ENCODE data around the gene FAM9B. TPM values are rescaled to one million over a fixed set of nuclear protein-coding genes. Genes with fewer than 3 reads are reported as not detected.
A peak's percentile ranks its signal among the peaks of the same experiment; 100 is the strongest.
"Not testable (repeated sequence)": the region's sequence is repeated elsewhere in the genome, so short reads cannot be mapped to it uniquely, and the experiment has no call there.

Gene FAM9B
- total and polyA plus RNA-seq, 12 donors = not detected

GRCh38 chrX:9019151-9019550, 14.8 kb downstream of the FAM9B start:
- no peak overlapping the region for H3K4me3 ChIP-seq
- H3K27ac ChIP-seq = no peak overlapping the region
- H3K9me3 ChIP-seq = no peaks in the 10 kb centered on the region
- no peaks in the 10 kb centered on the region for H3K36me3 ChIP-seq
- no peak for TF ChIP-seq CTCF (IDR thresholded peaks at IDR 0.05)
- WGBS, 2 donors = 82 to 89% methylated on average over 2 of the region's 2 CpGs
- no peaks in the 10 kb centered on the region for H3K27me3 ChIP-seq
- intact Hi-C loops (cut with DNase I) = no loop called here
- no peak for DNase-seq
- no peak for ATAC-seq
- no peaks in the 10 kb centered on the region for H3K4me1 ChIP-seq

- H3K27me3 ChIP-seq; intact Hi-C loops (cut with DNase I); H3K36me3 ChIP-seq; H3K4me3 ChIP-seq; H3K9me3 ChIP-seq; DNase-seq; H3K27ac ChIP-seq; H3K4me1 ChIP-seq; ATAC-seq: not testable (repeated sequence)
- WGBS, 2 donors = 66 to 68% methylated on average over 5 of the region's 5 CpGs
These were observed 15.6 kb downstream of the FAM9B start for GRCh38 chrX:9018332-9018731.

- H3K27ac ChIP-seq = no peak overlapping the region
- H3K4me3 ChIP-seq = no peak overlapping the region
- no peaks in the 10 kb centered on the region for H3K9me3 ChIP-seq
- peaks cover 0 to 11% (median 0%) of the 10 kb centered on the region in 7 donors for H3K27me3 ChIP-seq
- peak in 1 of 8 donors; percentile 55 for ATAC-seq
- no peaks in the 10 kb centered on the region for H3K4me1 ChIP-seq
- intact Hi-C loops (cut with DNase I) = no loop called here
- no peaks in the 10 kb centered on the region for H3K36me3 ChIP-seq
- TF ChIP-seq CTCF (IDR thresholded peaks at IDR 0.05) = no peak
- 44% methylated on average over 3 of the region's 3 CpGs for WGBS, 2 donors
- no peak for DNase-seq
These were observed 30.9 kb downstream of the FAM9B start for GRCh38 chrX:9003041-9003440.

DNA sequence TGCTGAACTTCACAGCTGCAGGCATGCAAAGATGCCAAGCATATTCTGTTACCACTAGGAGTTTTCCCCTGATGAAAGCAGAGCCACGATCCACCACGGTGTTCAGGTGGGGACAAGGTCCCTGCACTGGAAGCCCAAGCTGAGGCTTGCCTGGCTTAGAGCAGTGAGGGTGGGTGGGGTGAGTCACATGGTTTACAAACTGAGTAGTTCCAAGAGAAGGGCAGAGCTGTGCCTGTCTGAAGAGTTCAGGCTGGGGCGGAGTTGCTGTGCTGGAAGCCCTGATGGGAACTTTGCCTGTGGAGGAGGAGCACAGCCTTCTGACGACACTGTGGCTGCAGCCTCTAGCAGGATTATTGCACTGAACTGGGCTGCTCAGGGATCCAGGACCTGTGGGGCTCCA, 45.5 kb downstream of the FAM9B start:
- H3K9me3 ChIP-seq = no peaks in the 10 kb centered on the region
- H3K4me1 ChIP-seq = no peaks in the 10 kb centered on the region
- WGBS, 2 donors = 48% methylated on average over 4 of the region's 4 CpGs
- peak in 5 of 8 donors; percentile 33 to 83 (median 61) for ATAC-seq
- peaks cover 0 to 22% (median 0%) of the 10 kb centered on the region in 7 donors for H3K27me3 ChIP-seq
- peak; percentile 4 to 13 for DNase-seq
- no peak overlapping the region for H3K4me3 ChIP-seq
- no peaks in the 10 kb centered on the region for H3K36me3 ChIP-seq
- TF ChIP-seq CTCF (IDR thresholded peaks at IDR 0.05) = no peak
- intact Hi-C loops (cut with DNase I) = no loop called here
- H3K27ac ChIP-seq = no peak overlapping the region

- 87 to 89% methylated on average over 6 of the region's 6 CpGs for WGBS, 2 donors
- Histone ChIP-seq H3K4me1 (no peaks in the 10 kb centered on the region), H3K27ac (no peak overlapping the region), H3K9me3 (no peaks in the 10 kb centered on the region), H3K4me3 (no peak overlapping the region), H3K36me3 (no peaks in the 10 kb centered on the region), H3K27me3 (peaks cover 0 to 29% (median 0%) of the 10 kb centered on the region in 7 donors)
- intact Hi-C loops (cut with DNase I) = no loop called here
- TF ChIP-seq CTCF (IDR thresholded peaks at IDR 0.05) = no peak
- ATAC-seq (no peak), DNase-seq (no peak)
These were observed 46.2 kb downstream of the FAM9B start for GRCh38 chrX:8987672-8988250.
